HG03280 (cell line): ENCODE data around the gene NDUFV3.
"Not testable (repeated sequence)": the region's sequence is repeated elsewhere in the genome, so short reads cannot be mapped to it uniquely, and the experiment has no call there.

Source experiments
- ATAC-seq: cut with Tn5 transposase; IDR thresholded peaks from one replicate; pipeline ENCODE4 v1.9.1; 2021; ENCODE audit warnings: mild to moderate bottlenecking, moderate library complexity; ENCODE audit not compliant: unreplicated experiment

The NDUFV3 gene

GRCh38 chr21:42933137-42933970 lies 40.2 kb downstream of the NDUFV3 start:
- ATAC-seq: not testable (repeated sequence)

- ATAC-seq: not testable (repeated sequence)
These were observed 40.9 kb downstream of the NDUFV3 start for GRCh38 chr21:42933973-42934372.

GRCh38 chr21:42936360-42936759 lies 43.3 kb downstream of the NDUFV3 start:
- not testable (repeated sequence) for ATAC-seq

GRCh38 chr21:42937034-42937940 lies 44.2 kb downstream of the NDUFV3 start:
- not testable (repeated sequence) for ATAC-seq

- ATAC-seq: no peak
These were observed 45.0 kb downstream of the NDUFV3 start for GRCh38 chr21:42937960-42938605.

GRCh38 chr21:42938606-42938995 lies 45.5 kb downstream of the NDUFV3 start:
- not testable (repeated sequence) for ATAC-seq

DNA sequence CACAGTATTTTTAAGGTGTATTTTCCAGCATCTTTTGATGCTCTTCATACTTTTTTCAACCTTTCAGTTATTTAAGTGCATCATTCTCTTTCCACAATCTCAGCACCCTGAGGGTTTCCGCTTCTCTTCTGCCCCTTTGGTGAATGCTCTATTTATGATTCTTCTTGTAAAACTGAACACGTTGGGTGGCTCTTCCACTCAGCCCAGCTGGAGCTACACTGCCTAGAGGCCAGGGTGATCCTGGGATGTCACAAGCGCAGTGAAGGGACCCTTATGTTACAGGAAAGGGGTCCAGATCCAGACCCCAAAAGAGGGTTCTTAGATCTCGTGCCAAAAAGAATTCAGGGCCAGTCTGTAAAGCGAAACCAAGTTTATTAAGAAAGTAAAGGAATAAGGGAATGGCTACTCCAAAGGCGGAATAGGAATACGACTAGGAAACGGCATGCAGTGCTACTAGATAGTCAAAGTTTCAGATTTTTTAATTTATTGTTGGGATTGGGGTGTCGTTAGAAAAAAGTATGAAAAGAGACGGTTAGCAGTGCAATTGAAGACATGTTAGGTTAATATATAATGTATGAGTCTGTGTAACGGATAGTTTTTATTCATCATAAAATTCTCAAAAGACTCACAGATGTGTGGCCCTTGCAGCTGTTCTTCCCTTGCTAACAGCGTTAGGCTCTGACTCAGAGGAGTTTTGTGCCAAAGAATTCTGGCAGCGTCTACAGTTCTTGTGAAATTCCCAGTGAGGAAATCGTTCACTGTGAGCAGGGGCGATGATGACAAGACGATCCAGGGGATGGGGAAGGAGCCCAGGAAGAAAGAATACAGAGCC lies 46.7 kb downstream of the NDUFV3 start:
- no peak for ATAC-seq

- no peak for ATAC-seq
These were observed 48.6 kb downstream of the NDUFV3 start for GRCh38 chr21:42941696-42942085.

DNA sequence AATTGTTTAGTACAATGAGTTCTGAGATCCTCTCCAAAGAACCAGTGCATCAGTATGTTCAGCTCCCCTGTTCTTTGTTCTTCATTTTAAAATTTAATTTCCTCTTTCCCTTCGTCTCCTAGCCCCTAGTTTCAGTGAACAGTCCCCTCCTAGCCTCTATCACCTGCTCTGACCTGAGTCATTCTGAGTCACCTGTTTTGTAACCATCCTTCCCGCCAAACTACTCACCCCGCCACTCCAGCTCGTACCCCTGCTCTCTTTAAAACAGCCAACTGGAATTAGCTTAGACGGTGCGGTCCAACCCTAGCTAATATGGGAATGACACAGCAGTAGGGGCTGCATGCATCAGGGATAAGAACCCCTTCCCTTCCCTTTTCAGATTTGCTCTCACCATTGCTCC lies 49.1 kb downstream of the NDUFV3 start:
- ATAC-seq: no peak

GRCh38 chr21:42949094-42949755 lies 56.1 kb downstream of the NDUFV3 start:
- not testable (repeated sequence) for ATAC-seq

- not testable (repeated sequence) for ATAC-seq
These were observed 58.1 kb downstream of the NDUFV3 start for GRCh38 chr21:42951193-42951592.

GRCh38 chr21:42956824-42957630 lies 63.9 kb downstream of the NDUFV3 start:
- ATAC-seq: peak; percentile 100

DNA sequence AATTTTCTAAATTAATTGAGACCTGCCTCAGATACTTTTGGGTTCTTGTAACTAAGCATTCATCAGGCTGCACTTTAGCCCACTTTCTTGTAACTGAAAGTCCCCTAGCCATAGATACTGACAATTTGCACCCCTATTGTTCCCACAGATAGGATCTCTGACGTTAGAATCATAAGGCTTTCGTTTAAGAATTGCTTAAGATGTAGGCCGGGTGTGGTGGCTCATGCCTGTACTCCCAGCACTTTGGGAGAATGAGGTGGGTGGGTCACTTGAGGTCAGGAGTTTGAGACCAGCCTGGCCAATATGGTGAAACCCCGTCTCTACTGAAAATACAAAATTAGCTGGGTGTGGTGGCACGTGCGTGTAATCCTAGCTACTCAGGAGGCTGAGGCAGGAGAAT lies 65.0 kb downstream of the NDUFV3 start:
- not testable (repeated sequence) for ATAC-seq

DNA sequence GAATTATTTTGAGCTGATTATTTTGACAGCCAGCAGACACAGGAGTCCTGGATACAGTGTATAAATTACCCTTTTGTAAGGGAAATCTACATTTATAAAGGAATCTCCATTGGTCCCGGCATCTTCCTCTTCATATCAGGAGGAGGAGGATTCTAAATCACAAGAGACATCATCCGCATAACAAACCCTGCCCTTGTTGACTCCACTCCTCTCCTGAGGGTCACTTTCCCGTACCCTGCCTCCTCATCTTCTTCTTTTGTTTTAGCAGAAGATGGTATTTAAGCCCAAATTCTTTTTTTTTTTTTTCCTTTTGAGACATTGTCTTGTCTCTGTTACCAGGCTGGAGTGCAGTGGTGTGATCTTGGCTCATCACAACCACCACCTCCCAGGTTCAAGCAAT lies 66.6 kb downstream of the NDUFV3 start:
- ATAC-seq: no peak

GRCh38 chr21:42962380-42963007 lies 69.4 kb downstream of the NDUFV3 start:
- no peak for ATAC-seq
